HCT116 (cell line): ENCODE results near the gene TCF20. TPM values are rescaled to one million over a fixed set of nuclear protein-coding genes. Genes with fewer than 3 reads are reported as not detected.
A peak's percentile ranks its signal among the peaks of the same experiment; 100 is the strongest.

Experiments used
- ATAC-seq: fragments of 200-7000 bp; cut with Tn5 transposase; 2 replicates; pipeline ENCODE4 v1.9.1; 2020; ENCODE audit warnings: mild to moderate bottlenecking, moderate library complexity
- BruUV-seq: library from RNA; stranded (reverse); fragments of 400-500 nt; replicated peaks from 2 replicates; lab custom pipeline; 2021; lab: Mats Ljungman, UMichigan
- CTCF ChIA-PET: fragments of 300-600 bp; sonication (Branson Sonifier 250); formaldehyde crosslinking; loops from one replicate; lab custom pipeline; 2021; ENCODE audit warnings: antibody characterized with exemption; lab: Charles Lee
- POLR2A ChIA-PET: fragments of 300-600, 350-600 bp; sonication (Branson Sonifier 250); formaldehyde crosslinking; loops from one replicate; lab custom pipeline; 2021; ENCODE audit warnings: antibody characterized with exemption; lab: Charles Lee
- RAD21 ChIA-PET, 2 experiments: fragments of 300-600 bp; sonication (Branson Sonifier 250); formaldehyde crosslinking; loops; one replicate each; lab custom pipeline; 2023; ENCODE audit warnings: low total read pairs in 2 of 2; ENCODE audit not compliant: uncharacterized antibody in 2 of 2, unreplicated experiment in 2 of 2, low non-redundant PET in 1 of 2; lab: Charles Lee
- DNase-seq: peaks from one replicate; pipeline ENCODE4 v3.0.0-alpha.2; 2010; ENCODE audit warnings: low read depth, low spot score
- H2AFZ ChIP-seq: fragments of 200-600 bp; shearing (Covaris generic), sonication (generic); 2 replicates; pipeline ENCODE4 v1.6.1; 2017; ENCODE audit warnings: low read depth, mixed run types, mixed read lengths, antibody characterized with exemption, low read length; ENCODE audit not compliant: poor library complexity, severe bottlenecking
- H3K27ac ChIP-seq: 2 replicates; pipeline ENCODE4 v1.5.1; 2012; ENCODE audit warnings: low read depth, low read length
- H3K27me3 ChIP-seq: fragments of 200-600 bp; sonication (generic); 2 replicates; pipeline ENCODE4 v1.6.1; 2016; ENCODE audit warnings: mixed run types, low read length, mixed read lengths; ENCODE audit not compliant: insufficient read depth
- H3K36me3 ChIP-seq, 2 experiments: fragments of 200-500 bp in 1 of 2; fragments of 200-600 bp in 1 of 2; sonication (Bioruptor generic) in 1 of 2; sonication (generic) in 1 of 2; 2 replicates each; pipeline versions ENCODE4 v1.5.1 to v1.6.1; 2014 to 2016; ENCODE audit warnings: low read length in 2 of 2, inconsistent platforms in 1 of 2, mixed read lengths in 1 of 2, mixed run types in 1 of 2; ENCODE audit not compliant: insufficient read depth in 2 of 2, control insufficient read depth in 1 of 2
- H3K4me1 ChIP-seq, 2 experiments: fragments of 200-600 bp in 1 of 2; sonication (generic) in 1 of 2; 2 replicates each; pipeline versions ENCODE4 v1.5.1 to v1.6.1; 2012 to 2017; ENCODE audit warnings: low read length in 2 of 2, inconsistent platforms in 1 of 2, mild to moderate bottlenecking in 1 of 2, mixed read lengths in 1 of 2, mixed run types in 1 of 2, moderate library complexity in 1 of 2; ENCODE audit not compliant: insufficient read depth in 2 of 2, control insufficient read depth in 1 of 2
- H3K4me2 ChIP-seq: fragments of 200-600 bp; sonication (generic); 2 replicates; pipeline ENCODE4 v1.6.1; 2017; ENCODE audit warnings: mixed run types, low read length, mixed read lengths
- H3K4me3 ChIP-seq, 2 experiments: fragments of 200-600 bp in 1 of 2; sonication (generic) in 1 of 2; replicated peaks in 1 of 2; 2 replicates each; pipeline ENCODE4 v1.5.1; 2011 to 2016; ENCODE audit warnings: low read length in 2 of 2, control low read depth in 1 of 2, low read depth in 1 of 2, mild to moderate bottlenecking in 1 of 2, mixed read lengths in 1 of 2, mixed run types in 1 of 2
- H3K79me2 ChIP-seq: fragments of 200-600 bp; sonication (generic); 2 replicates; pipeline ENCODE4 v1.6.1; 2017; ENCODE audit warnings: mild to moderate bottlenecking, mixed run types, low read length, moderate library complexity, mixed read lengths; ENCODE audit not compliant: insufficient read depth
- H3K9ac ChIP-seq: fragments of 200-600 bp; sonication (generic); 2 replicates; pipeline ENCODE4 v1.6.1; 2016; ENCODE audit warnings: low read length, mixed read lengths
- H3K9me2 ChIP-seq: fragments of 200-600 bp; sonication (generic), shearing (Covaris generic); 2 replicates; pipeline ENCODE4 v1.6.1; 2017; ENCODE audit warnings: mixed run types, mild to moderate bottlenecking, moderate library complexity; ENCODE audit not compliant: insufficient read depth
- H3K9me3 ChIP-seq, 2 experiments: fragments of 200-500 bp in 1 of 2; fragments of 200-600 bp in 1 of 2; sonication (Bioruptor generic) in 1 of 2; sonication (generic) in 1 of 2; 2 replicates each; pipeline ENCODE4 v1.6.1; 2014 to 2017; ENCODE audit warnings: low read length in 2 of 2, mixed read lengths in 2 of 2, inconsistent platforms in 1 of 2, low read depth in 1 of 2, mild to moderate bottlenecking in 1 of 2, mixed run types in 1 of 2, moderate library complexity in 1 of 2; ENCODE audit not compliant: control insufficient read depth in 1 of 2, insufficient read depth in 1 of 2
- H4K20me1 ChIP-seq: fragments of 200-600 bp; sonication (generic), shearing (Covaris generic); 2 replicates; pipeline ENCODE4 v1.6.1; 2017; ENCODE audit warnings: mixed run types, mild to moderate bottlenecking, moderate library complexity; ENCODE audit not compliant: insufficient read depth
- CTCF ChIP-seq, 3 experiments: fragments of 200-600 bp in 1 of 3; sonication (generic) in 1 of 3; IDR thresholded peaks in 2 of 3; conservative IDR thresholded peaks in 1 of 3; 2 replicates each; pipeline ENCODE4 v1.5.1; 2012 to 2017; ENCODE audit warnings: low read depth in 2 of 3, low read length in 2 of 3, antibody characterized with exemption in 1 of 3, borderline replicate concordance in 1 of 3, control low read depth in 1 of 3, mild to moderate bottlenecking in 1 of 3, mixed read lengths in 1 of 3, mixed run types in 1 of 3, moderate library complexity in 1 of 3; ENCODE audit not compliant: insufficient read depth in 1 of 3
- ELF1 ChIP-seq: IDR thresholded peaks from 2 replicates; pipeline ENCODE4 v1.6.1; 2012; ENCODE audit warnings: low read depth, borderline replicate concordance
- POLR2AphosphoS5 ChIP-seq: IDR thresholded peaks from 2 replicates; pipeline ENCODE4 v1.6.1; 2011; ENCODE audit warnings: mild to moderate bottlenecking, low read depth, low read length, moderate library complexity
- ZBTB33 ChIP-seq: IDR thresholded peaks from 2 replicates; pipeline ENCODE4 v1.6.1; 2011; ENCODE audit warnings: mild to moderate bottlenecking, low read length, moderate library complexity; ENCODE audit not compliant: insufficient replicate concordance; ENCODE audit errors: extremely low read depth
- intact Hi-C: fragments of 100-400 bp; cut with micrococcal nuclease; formaldehyde crosslinking; loops from 2 replicates; pipeline ENCODE4 v1.10.0; 2022
- total RNA-seq: library from RNA; stranded (reverse); gene quantifications from one replicate; pipeline ENCODE4 v1.2.1, GENCODE V29; 2021; ENCODE audit not compliant: unreplicated experiment

TCF20 gene
- total RNA-seq, 1 experiment from 2014 or later: 66.7 TPM

- no peak for DNase-seq
- intact Hi-C loops: no loop called here
- H3K27me3 ChIP-seq: no peaks in the 10 kb centered on the region
- ChIA-PET CTCF (no interaction called here), POLR2A (no interaction called here), RAD21 (no interaction called here)
- peaks cover 16 to 26% of the 10 kb centered on the region in 2 experiments for H3K4me1 ChIP-seq
- BruUV-seq: no TSS peak
- H3K9me3 ChIP-seq: no peaks in the 10 kb centered on the region
- TF ChIP-seq POLR2AphosphoS5: no peak
- TF ChIP-seq CTCF (IDR thresholded peaks at IDR 0.05 in 2 of 3, conservative IDR thresholded peaks at IDR 0.05 in 1 of 3; ENCODE audit: borderline replicate concordance in 1 of 3, insufficient read depth in 1 of 3, low read depth in 2 of 3, low read length in 2 of 3): peak in 2 of 3 experiments; percentile 8 to 10; a peak in 1 of 6 replicates
- no peak for TF ChIP-seq ELF1
- no peak for TF ChIP-seq ZBTB33
- H3K27ac ChIP-seq: no peak overlapping the region
- ATAC-seq: no peak
- H3K9ac ChIP-seq: no peak overlapping the region
- no peaks in the 10 kb centered on the region for H3K9me2 ChIP-seq
- no peak overlapping the region for H2AFZ ChIP-seq
- H3K4me3 ChIP-seq: no peak overlapping the region
- H3K4me2 ChIP-seq: no peak overlapping the region
- H4K20me1 ChIP-seq: no peaks in the 10 kb centered on the region
- H3K36me3 ChIP-seq: no peaks in the 10 kb centered on the region
- H3K79me2 ChIP-seq: no peaks in the 10 kb centered on the region
Measured at GRCh38 chr22:42308892-42309468, 38.5 kb upstream of the TCF20 start.
